DMS53 treated with DMSO at 0.1 percent for 48 hours (cell line): Measurements from ENCODE around the gene NR5A1.

ENCODE experiments used
- DNase-seq: peaks from one replicate; lab custom pipeline; 2025; ENCODE audit not compliant: unreplicated experiment; lab: John Stamatoyannopoulos, UW

The NR5A1 gene

GRCh38 chr9:124506931-124507879, at the start of gene NR5A1:
Gene NR5A1, minus strand, starts transcription at chr9:124507399. Its CDS starts 4,004 bp downstream, at chr9:124503395.
- DNase-seq, result no peak

GRCh38 chr9:124555043-124555442, 47.8 kb upstream of the NR5A1 start:
- no peak for DNase-seq

DNA sequence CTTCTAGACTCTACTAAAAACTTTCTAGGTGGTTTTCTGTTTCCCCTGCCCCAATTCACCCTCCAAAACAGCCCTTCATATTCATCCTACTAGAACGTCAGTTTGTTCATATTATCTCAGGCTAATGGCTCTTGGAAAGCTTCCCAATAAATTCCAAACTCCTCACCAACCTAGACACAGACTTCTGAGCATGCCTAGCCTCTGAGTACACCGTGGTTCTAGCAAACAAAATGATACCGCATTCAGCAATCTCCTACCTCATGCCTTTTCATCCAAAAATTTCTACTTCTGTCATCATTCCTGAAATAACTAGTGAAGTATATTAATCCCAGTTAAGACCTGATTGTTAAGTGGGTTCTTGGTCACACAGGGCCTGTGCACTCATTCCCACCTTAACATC, 46.5 kb upstream of the NR5A1 start:
- no peak for DNase-seq

DNA sequence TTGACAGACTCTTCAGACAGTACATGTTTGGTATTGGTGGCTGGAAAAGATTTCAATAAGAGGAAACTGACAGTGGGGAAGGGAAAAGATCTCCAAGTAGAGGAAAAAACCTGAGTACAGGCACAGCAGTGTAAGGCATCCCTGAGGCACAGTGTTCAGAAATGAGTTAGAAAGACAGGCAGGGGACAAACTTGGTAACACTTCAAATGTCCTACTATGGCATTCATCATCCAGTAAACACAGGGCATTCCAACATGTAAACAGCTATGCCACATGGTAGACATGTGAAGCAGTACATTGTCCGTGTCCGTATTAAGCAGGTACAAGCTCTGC, 45.0 kb upstream of the NR5A1 start:
- no peak for DNase-seq

- DNase-seq, result peak; percentile 24
These were observed 44.5 kb upstream of the NR5A1 start for GRCh38 chr9:124551472-124552272.

DNA sequence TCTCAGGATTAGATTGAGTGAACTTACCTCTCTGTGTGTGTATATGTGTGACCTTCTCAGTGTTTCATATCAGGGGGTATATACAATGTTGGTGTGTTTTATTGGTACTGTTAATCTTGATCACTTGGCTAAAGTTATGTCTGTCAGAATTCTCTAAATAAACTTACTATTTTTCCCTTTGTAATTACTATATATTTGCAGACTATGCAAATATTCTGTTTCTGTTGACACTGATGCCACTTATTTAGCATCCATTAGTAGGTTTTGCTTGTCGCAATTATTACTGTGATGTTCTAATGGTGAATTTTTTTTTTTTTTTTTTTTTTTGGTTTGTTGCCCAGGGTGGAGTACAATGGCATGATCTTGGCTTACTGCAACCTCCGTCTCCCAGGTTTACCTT, 42.9 kb upstream of the NR5A1 start:
- DNase-seq, result no peak

DNA sequence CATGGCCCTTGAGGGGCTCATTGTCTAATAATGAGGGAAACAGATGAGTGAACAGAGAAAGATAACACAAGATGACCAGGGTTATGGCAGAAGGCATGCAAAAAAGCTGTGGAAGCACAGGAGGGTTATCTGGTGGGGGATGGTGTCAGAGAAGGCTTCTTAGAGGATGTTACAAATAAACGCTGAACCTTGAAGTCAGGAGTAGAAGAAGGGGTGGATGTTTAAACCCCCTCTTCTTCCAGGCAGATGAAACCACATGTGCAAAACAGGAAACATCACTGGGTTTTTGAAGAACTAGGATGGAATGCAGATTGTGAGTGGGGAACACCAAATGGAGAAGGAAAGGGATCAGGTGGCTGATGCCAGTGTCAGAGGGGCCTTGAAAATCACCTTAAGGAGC, 41.8 kb upstream of the NR5A1 start:
- DNase-seq, result no peak

DNA sequence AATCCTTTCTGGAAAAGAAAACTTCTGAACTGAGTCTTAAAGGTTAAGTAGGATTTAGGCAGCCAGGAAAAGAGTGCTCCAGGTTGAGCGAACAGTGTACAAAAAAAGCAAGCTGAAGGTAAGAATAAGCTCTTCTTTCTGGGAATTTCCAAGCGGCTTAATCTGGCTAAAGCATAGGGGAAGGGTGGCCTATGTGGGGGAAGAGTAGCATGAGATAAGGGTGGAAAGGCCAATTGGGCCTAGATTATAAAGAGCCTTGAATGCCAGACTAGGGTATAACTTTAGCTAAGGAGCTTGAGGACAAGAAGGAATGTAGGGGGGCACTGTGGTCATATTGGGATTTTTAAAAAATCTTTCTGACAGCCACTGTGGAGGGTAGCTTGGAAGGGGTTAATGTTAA, 37.3 kb upstream of the NR5A1 start:
- DNase-seq, result no peak

DNA sequence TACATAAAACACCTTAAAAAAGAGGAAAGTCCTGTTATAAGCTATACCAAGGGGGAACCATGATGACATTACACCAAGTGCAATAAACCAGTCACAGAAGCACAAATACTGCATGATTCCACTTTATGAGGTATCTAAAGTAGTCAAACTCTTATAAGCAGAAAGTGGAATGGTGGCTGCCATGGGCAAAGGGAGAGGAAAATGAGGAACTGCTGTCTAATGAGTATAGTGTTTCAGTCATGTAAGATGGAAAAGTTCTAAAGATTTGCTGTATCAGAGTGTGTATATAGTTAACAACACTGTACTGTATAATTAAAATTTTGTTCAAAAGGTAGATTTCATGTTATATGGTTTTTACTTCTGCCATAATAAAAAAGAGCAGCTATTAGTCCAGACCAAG, 34.6 kb upstream of the NR5A1 start:
- no peak for DNase-seq

DNA sequence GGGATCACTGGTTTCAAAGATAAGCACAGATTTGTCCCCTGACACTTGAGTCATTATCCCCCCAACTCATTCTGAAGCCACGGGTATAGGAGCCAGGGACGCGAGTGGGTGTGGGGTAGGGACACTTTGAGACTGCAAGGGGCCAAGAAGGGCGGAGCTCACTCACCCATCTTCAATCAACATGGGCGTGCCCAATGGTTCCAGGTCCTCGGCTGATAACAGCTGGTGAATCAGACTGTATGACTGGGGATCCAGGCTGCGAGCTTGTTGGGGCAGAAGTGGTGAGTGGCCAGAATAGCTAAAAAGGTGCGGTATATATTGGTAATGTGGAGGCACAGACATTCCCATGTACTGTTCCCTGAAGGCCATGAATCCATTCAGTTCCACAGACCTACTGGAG, 30.7 kb upstream of the NR5A1 start:
- no peak for DNase-seq

DNA sequence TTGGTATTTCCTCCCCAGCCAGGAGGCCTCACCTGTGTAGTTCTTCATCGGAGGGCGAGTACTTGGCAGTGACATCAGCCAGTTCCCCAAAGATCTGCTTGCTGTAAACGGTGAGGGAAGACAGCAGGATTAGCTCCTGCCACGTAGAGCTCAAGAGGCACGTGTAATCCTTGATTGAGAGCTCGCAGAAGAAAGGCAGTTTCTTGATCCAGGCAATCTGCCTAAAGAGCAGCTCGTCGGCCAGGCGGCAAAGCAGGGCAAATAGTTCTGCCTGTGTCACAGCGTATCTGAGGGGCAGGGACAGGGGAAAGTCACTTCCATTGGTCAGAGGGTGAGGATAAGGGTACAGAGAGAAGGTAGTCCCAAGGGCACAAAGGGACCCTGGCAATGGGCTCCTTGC, 28.6 kb upstream of the NR5A1 start:
- DNase-seq, result no peak

GRCh38 chr9:124532897-124533296, 25.7 kb upstream of the NR5A1 start:
- no peak for DNase-seq

DNA sequence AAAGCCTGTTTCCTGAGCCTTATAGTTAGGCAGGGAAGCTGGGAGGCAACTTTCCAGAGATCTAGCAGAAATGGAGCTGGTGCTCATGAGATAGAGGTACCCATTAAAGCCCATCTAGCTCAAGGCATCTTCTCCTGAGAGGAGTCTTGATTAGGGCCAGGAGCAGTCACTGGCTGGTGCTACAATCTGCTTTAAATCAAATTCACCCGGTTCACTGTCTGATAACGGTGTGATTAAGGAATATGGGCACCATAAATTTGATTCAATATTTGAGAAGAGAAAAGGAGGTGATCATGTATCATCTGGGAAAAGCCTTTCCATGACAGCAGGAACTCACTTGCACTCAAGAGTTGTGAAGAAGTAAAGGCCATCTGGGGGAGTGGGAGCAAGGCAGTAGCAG, 23.9 kb upstream of the NR5A1 start:
- DNase-seq, result no peak

DNA sequence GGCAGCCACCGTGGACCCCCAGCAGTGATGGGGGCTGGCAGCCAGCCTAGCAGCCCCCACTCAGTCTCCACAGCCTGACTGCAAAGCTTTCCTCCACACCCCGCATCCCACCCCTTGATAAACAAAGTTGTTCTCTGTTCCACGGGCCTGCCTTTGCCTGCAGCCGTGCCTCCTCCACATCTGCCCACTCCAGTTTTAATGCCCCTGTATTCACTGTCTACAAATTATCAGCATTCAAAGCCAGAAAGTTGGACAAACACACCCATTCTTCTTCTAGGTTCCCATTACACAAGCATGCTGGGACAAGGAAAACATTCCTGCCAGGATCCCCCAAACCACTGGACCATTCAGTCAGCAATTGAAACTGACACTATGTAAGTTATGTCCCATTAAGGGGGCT, 23.0 kb upstream of the NR5A1 start:
- no peak for DNase-seq

GRCh38 chr9:124527781-124528180, 20.6 kb upstream of the NR5A1 start:
- no peak for DNase-seq

- no peak for DNase-seq
These were observed 19.0 kb upstream of the NR5A1 start for GRCh38 chr9:124526174-124526573.

GRCh38 chr9:124522121-124523098, 15.2 kb upstream of the NR5A1 start:
- DNase-seq, result no peak

DNA sequence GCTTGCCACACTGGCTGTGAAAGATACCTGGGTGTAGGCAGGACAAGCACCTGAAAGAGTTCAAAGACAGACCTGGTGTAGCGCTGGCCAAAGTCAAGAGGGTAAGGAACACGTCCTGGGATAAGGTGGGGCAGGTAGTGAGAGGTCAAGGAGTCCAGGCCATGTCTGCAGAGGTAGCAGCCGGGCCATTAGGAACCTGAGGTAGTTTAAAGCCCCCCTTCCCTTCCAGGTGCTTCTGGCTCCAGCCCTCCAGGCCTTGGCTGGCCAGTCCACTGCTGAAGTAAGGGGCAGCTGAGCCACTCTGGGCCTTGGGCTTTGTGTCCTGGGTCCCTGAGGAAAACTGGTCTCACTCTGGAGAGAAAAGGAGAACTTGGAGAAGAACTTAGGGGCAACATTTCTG, 13.9 kb upstream of the NR5A1 start:
- no peak for DNase-seq

DNA sequence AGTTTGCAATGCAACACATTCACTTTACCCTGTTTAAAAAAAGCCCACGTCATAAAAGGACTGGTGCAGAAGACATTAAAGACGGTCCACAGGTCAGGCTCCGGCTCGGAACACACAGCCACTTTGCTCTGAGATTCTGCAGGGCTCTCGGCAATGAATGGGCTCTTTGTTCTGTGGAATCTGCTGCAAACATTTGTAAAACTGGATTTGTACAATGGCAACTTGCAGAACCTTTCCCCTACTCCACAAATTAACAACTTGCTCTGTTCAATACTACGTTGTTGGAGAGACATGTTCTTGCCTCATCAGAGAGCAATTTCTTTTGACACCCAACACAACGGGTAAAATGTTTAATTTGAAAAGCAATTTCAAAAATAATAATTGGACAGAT, 13.0 kb upstream of the NR5A1 start:
- DNase-seq, result no peak

- DNase-seq, result no peak
These were observed 10.9 kb upstream of the NR5A1 start for GRCh38 chr9:124518116-124518515.

DNA sequence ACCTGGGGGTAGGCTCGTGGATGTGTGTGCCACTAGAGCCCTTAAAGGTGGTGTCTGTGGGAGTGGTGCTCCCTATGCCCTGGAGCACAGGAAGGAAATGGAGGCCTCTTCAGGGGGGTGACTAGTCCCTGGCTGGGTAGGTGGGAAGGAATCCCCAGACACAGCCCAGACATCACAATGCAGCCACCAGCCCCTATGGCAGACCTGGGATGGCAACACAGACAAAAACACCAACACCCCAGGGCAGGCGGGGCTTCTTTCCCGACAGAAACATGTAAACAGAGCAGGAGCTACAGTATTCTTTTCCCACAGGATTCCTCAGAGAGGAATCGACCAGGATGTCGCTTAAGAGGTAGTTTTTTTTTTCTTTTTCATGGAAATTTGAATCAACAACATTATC, 10.4 kb upstream of the NR5A1 start:
- DNase-seq, result no peak
